Activated CD8-positive, alpha-beta T cell treated with anti-CD3 and anti-CD28 coated beads for 36 hours (primary cell): ENCODE data around the gene ZNF550. TPM values are rescaled to one million over a fixed set of nuclear protein-coding genes. Genes with fewer than 3 reads are reported as not detected.
"Not testable (repeated sequence)": the region's sequence is repeated elsewhere in the genome, so short reads cannot be mapped to it uniquely, and the experiment has no call there.

Experiments
- ATAC-seq: fragments of 200-7000 bp; cut with Tn5 transposase; one replicate; pipeline ENCODE4 v1.10.0; 2021; ENCODE audit warnings: mild to moderate bottlenecking, moderate library complexity
- CTCF ChIA-PET: fragments of 350-600 bp; sonication (Branson Sonifier 250); formaldehyde crosslinking; loops from one replicate; lab custom pipeline; 2021; ENCODE audit warnings: antibody characterized with exemption; lab: Charles Lee
- POLR2A ChIA-PET: fragments of 350-600 bp; sonication (Branson Sonifier 250); formaldehyde crosslinking; loops from one replicate; lab custom pipeline; 2021; ENCODE audit warnings: antibody characterized with exemption; lab: Charles Lee
- DNase-seq: peaks from one replicate; pipeline ENCODE4 v3.0.0-alpha.2; 2020
- H3K27ac Mint-ChIP-seq: one replicate; pipeline ENCODE4 v1.8.0; 2021; ENCODE audit warnings: mild to moderate bottlenecking, mixed read lengths
- H3K27me3 Mint-ChIP-seq: one replicate; pipeline ENCODE4 v1.8.0; 2021; ENCODE audit warnings: mixed read lengths
- H3K36me3 Mint-ChIP-seq: one replicate; pipeline ENCODE4 v1.8.0; 2021; ENCODE audit warnings: low read depth, mixed read lengths
- H3K4me1 Mint-ChIP-seq: one replicate; pipeline ENCODE4 v1.8.0; 2021; ENCODE audit warnings: low read depth, mixed read lengths
- H3K4me3 Mint-ChIP-seq: one replicate; pipeline ENCODE4 v1.8.0; 2021; ENCODE audit warnings: mild to moderate bottlenecking, moderate library complexity, mixed read lengths
- H3K9me3 Mint-ChIP-seq: one replicate; pipeline ENCODE4 v1.8.0; 2021; ENCODE audit warnings: mixed read lengths
- intact Hi-C: fragments of 100-400 bp; cut with micrococcal nuclease; formaldehyde crosslinking; loops from one replicate; pipeline ENCODE4 v1.10.0; 2022
- total RNA-seq, 2 experiments: library from RNA; stranded (reverse); gene quantifications; one replicate each; pipeline ENCODE4 v1.2.3, GENCODE V29; 2021

ZNF550 gene
- total RNA-seq, 2 experiments from 2014 or later, result 10.3 to 13.5 TPM

- peak within 1 kb of the TSS; percentile 87 for H3K27ac Mint-ChIP-seq
- ATAC-seq (peak; percentile 98), DNase-seq (peak; percentile 95)
- POLR2A ChIA-PET, result interaction anchor here (0.7 to 1.0 kb wide), 3 partner anchors 12 to 98 kb away, joined by 3 read pairs; partner anchors contain the start of genes ZNF548 and ZNF773
- H3K4me3 Mint-ChIP-seq, result peak within 1 kb of the TSS; percentile 54
- H3K36me3 Mint-ChIP-seq, result peaks cover 42% of the 10 kb centered on the region
- intact Hi-C loops, CTCF ChIA-PET, H3K27me3 Mint-ChIP-seq: not testable (repeated sequence)
- H3K9me3 Mint-ChIP-seq, result peaks cover 24% of the 10 kb centered on the region
- H3K4me1 Mint-ChIP-seq, result peaks cover 14% of the 10 kb centered on the region
Measured at GRCh38 chr19:57487477-57488298, 72.0 kb downstream of the ZNF550 start, which contains the start of gene ZNF419. TSS of gene ZNF419 (plus strand) at chr19:57487750. CDS start at chr19:57487951, 201 bp downstream.

Other genes with a start within 250 kb of the ZNF550 start
- 1 to 10 TPM; 6.3 to 7.0 TPM for gene ZNF543, start 239.4 kb downstream of the ZNF550 start, total RNA-seq
- gene ZNF304, start 208.6 kb downstream of the ZNF550 start, total RNA-seq, result 1 to 10 TPM; 6.6 to 6.7 TPM
- gene TRAPPC2B, start 196.3 kb downstream of the ZNF550 start, total RNA-seq, result 1 to 10 TPM; 6.0 to 7.4 TPM
- gene ZNF547, start 196.3 kb downstream of the ZNF550 start, total RNA-seq, result 1 to 10 TPM; 1.3 to 1.5 TPM
- 10 to 100 TPM; 23.9 to 24.6 TPM for gene ZNF548, start 170.0 kb downstream of the ZNF550 start, total RNA-seq
- 1 to 10 TPM; 5.7 to 8.8 TPM for gene ZNF17, start 148.7 kb downstream of the ZNF550 start, total RNA-seq
- gene ZNF749, start 124.5 kb downstream of the ZNF550 start, total RNA-seq, result 10 to 100 TPM; 19.5 to 20.0 TPM
- under 1 TPM in 1 of 2 experiments, not detected in 1; 0.18 TPM for gene VN1R1, start 102.7 kb downstream of the ZNF550 start, total RNA-seq
- gene ZNF772, start 82.3 kb downstream of the ZNF550 start, total RNA-seq, result 1 to 10 TPM; 5.0 to 5.6 TPM
- gene ZNF419, start 72.1 kb downstream of the ZNF550 start, total RNA-seq, result 1 to 10 TPM; 5.1 to 6.1 TPM
- 1 to 10 TPM; 5.7 to 7.1 TPM for gene ZNF773, start 59.9 kb downstream of the ZNF550 start, total RNA-seq
- 1 to 10 TPM; 3.5 to 4.0 TPM for gene ZNF549, start 32.5 kb downstream of the ZNF550 start, total RNA-seq
- gene ZNF416, start 19.0 kb upstream of the ZNF550 start, total RNA-seq, result 1 to 10 TPM; 2.5 to 3.2 TPM
- 1 to 10 TPM; 6.1 to 6.5 TPM for gene ZIK1, start 24.3 kb upstream of the ZNF550 start, total RNA-seq
- 1 to 10 TPM; 6.8 to 7.4 TPM for gene ZNF530, start 40.0 kb upstream of the ZNF550 start, total RNA-seq
- gene ZNF134, start 54.4 kb upstream of the ZNF550 start, total RNA-seq, result 10 to 100 TPM; 10.4 to 13.0 TPM
- 1 to 10 TPM; 7.7 to 8.8 TPM for gene ZNF211, start 73.3 kb upstream of the ZNF550 start, total RNA-seq
- not detected for gene ZSCAN4, start 109.1 kb upstream of the ZNF550 start, total RNA-seq
- 1 to 10 TPM; 8.3 to 8.4 TPM for gene ZNF551, start 122.1 kb upstream of the ZNF550 start, total RNA-seq
- gene ZNF154, start 149.3 kb upstream of the ZNF550 start, total RNA-seq, result 1 to 10 TPM; 3.6 to 3.8 TPM
- 10 to 100 TPM in 1 of 2 experiments, 1 to 10 TPM in 1; 7.1 to 10.5 TPM for gene ZNF671, start 167.8 kb upstream of the ZNF550 start, total RNA-seq
- gene ZNF776, start 187.0 kb upstream of the ZNF550 start, total RNA-seq, result 10 to 100 TPM in 1 of 2 experiments, 1 to 10 TPM in 1; 9.8 to 11.0 TPM
- 10 to 100 TPM; 16.7 to 21.8 TPM for gene ZNF586, start 209.8 kb upstream of the ZNF550 start, total RNA-seq